Activated CD8-positive, alpha-beta T cell treated with anti-CD3 and anti-CD28 coated beads for 36 hours (primary cell): Measurements from ENCODE around the gene UBA6. TPM values are rescaled to one million over a fixed set of nuclear protein-coding genes. Genes with fewer than 3 reads are reported as not detected.

ENCODE experiments used
- ATAC-seq: fragments of 200-7000 bp; cut with Tn5 transposase; one replicate; pipeline ENCODE4 v1.10.0; 2021; ENCODE audit warnings: mild to moderate bottlenecking, moderate library complexity
- CTCF ChIA-PET: fragments of 350-600 bp; sonication (Branson Sonifier 250); formaldehyde crosslinking; loops from one replicate; lab custom pipeline; 2021; ENCODE audit warnings: antibody characterized with exemption; lab: Charles Lee
- POLR2A ChIA-PET: fragments of 350-600 bp; sonication (Branson Sonifier 250); formaldehyde crosslinking; loops from one replicate; lab custom pipeline; 2021; ENCODE audit warnings: antibody characterized with exemption; lab: Charles Lee
- DNase-seq: peaks from one replicate; pipeline ENCODE4 v3.0.0-alpha.2; 2020
- H3K27ac Mint-ChIP-seq: one replicate; pipeline ENCODE4 v1.8.0; 2021; ENCODE audit warnings: mild to moderate bottlenecking, mixed read lengths
- H3K27me3 Mint-ChIP-seq: one replicate; pipeline ENCODE4 v1.8.0; 2021; ENCODE audit warnings: mixed read lengths
- H3K36me3 Mint-ChIP-seq: one replicate; pipeline ENCODE4 v1.8.0; 2021; ENCODE audit warnings: low read depth, mixed read lengths
- H3K4me1 Mint-ChIP-seq: one replicate; pipeline ENCODE4 v1.8.0; 2021; ENCODE audit warnings: low read depth, mixed read lengths
- H3K4me3 Mint-ChIP-seq: one replicate; pipeline ENCODE4 v1.8.0; 2021; ENCODE audit warnings: mild to moderate bottlenecking, moderate library complexity, mixed read lengths
- H3K9me3 Mint-ChIP-seq: one replicate; pipeline ENCODE4 v1.8.0; 2021; ENCODE audit warnings: mixed read lengths
- intact Hi-C: fragments of 100-400 bp; cut with micrococcal nuclease; formaldehyde crosslinking; loops from one replicate; pipeline ENCODE4 v1.10.0; 2022
- total RNA-seq, 2 experiments: library from RNA; stranded (reverse); gene quantifications; one replicate each; pipeline ENCODE4 v1.2.3, GENCODE V29; 2021
- TF ChIP-seq, protein P1 (sequence below): fragments of 200-600 bp; IDR thresholded peaks from one replicate; pipeline ENCODE4 v1.8.0; 2022; ENCODE audit warnings: antibody characterized with exemption, mild to moderate bottlenecking

Gene UBA6
- total RNA-seq, 2 experiments from 2014 or later, result 81.2 to 87.5 TPM

DNA sequence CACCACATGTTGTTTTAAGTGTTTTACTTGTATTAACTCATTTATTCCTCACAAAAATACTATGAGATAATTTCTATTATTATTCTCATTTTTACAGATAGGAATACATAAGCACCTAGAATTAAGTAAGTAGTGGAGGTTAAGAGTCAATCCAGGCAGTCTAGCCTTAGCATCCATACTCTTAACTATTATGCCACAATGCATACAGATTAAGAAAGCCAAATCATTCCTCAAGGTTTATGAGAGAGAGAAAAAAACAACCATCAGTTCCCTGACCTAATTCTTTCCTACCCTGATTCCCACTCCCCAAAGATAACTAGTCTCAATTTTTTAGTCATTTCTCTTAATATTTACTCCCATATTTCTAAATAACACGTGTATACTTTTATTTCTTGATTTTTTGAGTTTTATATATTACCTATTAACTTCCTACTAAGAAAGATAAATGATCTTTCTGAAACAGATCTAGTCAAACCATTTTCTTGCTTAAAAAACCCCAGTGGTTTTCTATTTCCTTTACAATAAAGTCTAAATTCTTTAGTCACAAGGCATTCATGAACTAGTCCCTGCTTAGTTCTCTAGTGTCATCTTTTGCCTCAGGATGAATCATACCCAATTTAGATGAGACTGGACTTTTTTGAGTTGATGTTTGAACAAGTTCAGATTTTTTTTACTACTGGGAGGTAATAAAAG is 16.0 kb downstream of the UBA6 start:
- no peaks in the 10 kb centered on the region for H3K9me3 Mint-ChIP-seq
- intact Hi-C loops, result no loop called here
- CTCF ChIA-PET, result no interaction called here

DNA sequence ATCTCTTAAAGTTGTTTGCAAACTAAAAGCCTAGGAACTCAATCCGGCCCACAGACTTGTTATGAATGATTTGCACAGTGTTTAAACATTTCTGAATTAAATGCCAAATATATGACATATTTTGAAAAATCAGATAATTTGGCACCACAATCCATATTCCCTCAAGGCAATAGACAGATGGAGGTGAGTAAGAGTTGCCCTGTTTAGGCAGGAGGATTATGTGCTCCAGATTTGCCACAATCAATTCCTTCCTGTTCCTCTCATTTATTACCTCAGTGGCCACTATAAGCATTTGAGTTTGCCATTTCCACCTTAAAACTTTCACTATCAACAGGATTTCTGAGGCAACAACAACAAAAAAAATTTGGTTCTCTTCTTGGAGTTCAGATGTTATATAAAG is 18.7 kb downstream of the UBA6 start:
- TF ChIP-seq, protein P1, sequence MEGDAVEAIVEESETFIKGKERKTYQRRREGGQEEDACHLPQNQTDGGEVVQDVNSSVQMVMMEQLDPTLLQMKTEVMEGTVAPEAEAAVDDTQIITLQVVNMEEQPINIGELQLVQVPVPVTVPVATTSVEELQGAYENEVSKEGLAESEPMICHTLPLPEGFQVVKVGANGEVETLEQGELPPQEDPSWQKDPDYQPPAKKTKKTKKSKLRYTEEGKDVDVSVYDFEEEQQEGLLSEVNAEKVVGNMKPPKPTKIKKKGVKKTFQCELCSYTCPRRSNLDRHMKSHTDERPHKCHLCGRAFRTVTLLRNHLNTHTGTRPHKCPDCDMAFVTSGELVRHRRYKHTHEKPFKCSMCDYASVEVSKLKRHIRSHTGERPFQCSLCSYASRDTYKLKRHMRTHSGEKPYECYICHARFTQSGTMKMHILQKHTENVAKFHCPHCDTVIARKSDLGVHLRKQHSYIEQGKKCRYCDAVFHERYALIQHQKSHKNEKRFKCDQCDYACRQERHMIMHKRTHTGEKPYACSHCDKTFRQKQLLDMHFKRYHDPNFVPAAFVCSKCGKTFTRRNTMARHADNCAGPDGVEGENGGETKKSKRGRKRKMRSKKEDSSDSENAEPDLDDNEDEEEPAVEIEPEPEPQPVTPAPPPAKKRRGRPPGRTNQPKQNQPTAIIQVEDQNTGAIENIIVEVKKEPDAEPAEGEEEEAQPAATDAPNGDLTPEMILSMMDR, result no peak
- ChIA-PET CTCF (no interaction called here), POLR2A (no interaction called here)
- no peak overlapping the region for H3K27ac Mint-ChIP-seq
- no peaks in the 10 kb centered on the region for H3K27me3 Mint-ChIP-seq
- H3K9me3 Mint-ChIP-seq, result no peaks in the 10 kb centered on the region
- H3K36me3 Mint-ChIP-seq, result peaks cover 38% of the 10 kb centered on the region
- no peak for DNase-seq
- intact Hi-C loops, result no loop called here
- ATAC-seq, result no peak
- no peak overlapping the region for H3K4me3 Mint-ChIP-seq
- H3K4me1 Mint-ChIP-seq, result peaks cover 29% of the 10 kb centered on the region

More for the DNA sequence above, 16.0 kb downstream of the UBA6 start:
- Mint-ChIP-seq H3K27ac (peak overlapping the region; percentile 80), H3K27me3 (no peaks in the 10 kb centered on the region), H3K4me3 (no peak overlapping the region), H3K36me3 (peaks cover 31% of the 10 kb centered on the region), H3K4me1 (peaks cover 32% of the 10 kb centered on the region)
- ATAC-seq (peak; percentile 91), DNase-seq (no peak)
- POLR2A ChIA-PET, result no interaction called here
- TF ChIP-seq, protein P1, result no peak

DNA sequence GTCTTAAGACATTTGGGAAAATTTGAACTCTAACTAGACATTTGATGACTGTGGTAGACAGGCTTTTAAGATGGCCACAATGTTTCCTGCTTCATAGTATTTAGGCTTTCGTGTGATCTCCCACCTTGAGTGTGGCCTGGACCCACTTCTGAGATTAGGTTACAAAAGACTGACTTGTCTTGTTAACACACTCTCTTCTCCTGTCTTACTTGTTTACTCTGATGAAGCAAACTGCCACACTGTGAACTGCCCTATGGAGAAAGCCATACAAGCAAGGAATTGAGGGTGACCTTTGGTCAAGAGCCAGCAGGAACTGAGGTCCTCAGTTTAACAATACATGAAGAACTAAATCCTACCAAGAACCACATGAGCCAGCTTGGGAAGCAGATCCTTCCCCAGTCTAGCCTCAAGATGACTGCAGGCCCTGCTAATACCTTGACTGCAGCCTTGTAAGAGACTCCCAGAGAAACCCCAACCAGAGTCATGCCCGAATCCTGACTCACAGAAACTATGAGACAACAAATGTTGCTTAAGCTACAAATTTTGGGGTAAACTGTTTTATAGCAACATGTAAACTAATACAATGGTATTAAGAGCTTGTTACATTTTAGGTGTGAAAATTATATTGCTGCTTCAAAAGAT is 20.3 kb downstream of the UBA6 start:
- H3K9me3 Mint-ChIP-seq, result no peaks in the 10 kb centered on the region
- peaks cover 21% of the 10 kb centered on the region for H3K4me1 Mint-ChIP-seq
- ChIA-PET CTCF (interaction anchor here (2.8 kb wide), 1 partner anchor 19 kb away, joined by 9 read pairs; the partner anchor contains the start of gene UBA6), POLR2A (no interaction called here)
- no peak overlapping the region for H3K4me3 Mint-ChIP-seq
- H3K36me3 Mint-ChIP-seq, result peaks cover 41% of the 10 kb centered on the region
- no peak overlapping the region for H3K27ac Mint-ChIP-seq
- DNase-seq (no peak), ATAC-seq (no peak)
- H3K27me3 Mint-ChIP-seq, result no peaks in the 10 kb centered on the region
- TF ChIP-seq, protein P1, result no peak
- intact Hi-C loops, result no loop called here

DNA sequence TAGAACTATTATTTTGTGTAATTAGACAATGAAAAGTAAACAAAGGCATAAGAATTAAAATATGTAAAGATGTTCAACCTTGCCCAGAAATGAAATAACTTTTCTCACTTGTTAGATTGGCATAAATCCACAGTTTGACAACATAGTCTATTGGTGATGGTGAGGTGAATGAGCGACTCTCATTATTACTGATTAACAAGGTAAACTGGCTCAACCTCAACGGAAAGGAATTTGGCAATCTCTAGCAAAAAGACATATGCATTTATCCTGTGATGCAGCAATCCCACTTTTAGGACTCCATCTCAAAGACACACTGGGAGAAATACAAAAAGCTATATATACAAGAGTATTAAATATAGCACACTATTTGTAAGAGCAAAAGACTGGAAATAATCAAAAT is 22.3 kb downstream of the UBA6 start:
- TF ChIP-seq, protein P1, result no peak
- DNase-seq (no peak), ATAC-seq (no peak)
- Mint-ChIP-seq H3K9me3 (no peaks in the 10 kb centered on the region), H3K4me1 (peaks cover 7% of the 10 kb centered on the region), H3K36me3 (peaks cover 45% of the 10 kb centered on the region), H3K27me3 (no peaks in the 10 kb centered on the region), H3K27ac (no peak overlapping the region), H3K4me3 (no peak overlapping the region)
- ChIA-PET POLR2A (no interaction called here), CTCF (interaction anchor here (2.8 kb wide), 1 partner anchor 21 kb away, joined by 9 read pairs; the partner anchor contains the start of gene UBA6)
- intact Hi-C loops, result no loop called here

DNA sequence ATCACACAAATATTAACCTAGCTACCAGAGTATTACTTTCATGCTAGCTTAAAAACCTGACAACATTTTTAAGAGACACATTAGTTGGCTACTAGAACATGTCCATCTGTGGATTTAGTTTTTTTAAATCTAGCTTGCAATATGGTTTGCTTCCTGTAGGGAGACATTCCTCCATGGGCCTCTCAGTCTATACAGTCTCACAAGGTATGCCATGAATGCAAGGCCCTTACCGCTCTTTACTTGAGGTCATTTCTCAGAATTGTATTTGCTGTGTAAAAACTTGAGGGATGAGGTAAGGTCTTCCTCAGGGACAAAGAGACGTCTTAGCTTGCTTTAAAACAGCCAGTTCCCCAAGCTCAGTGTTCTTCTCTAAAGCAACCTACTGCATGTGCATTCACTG is 26.9 kb downstream of the UBA6 start:
- H3K9me3 Mint-ChIP-seq, result no peaks in the 10 kb centered on the region
- TF ChIP-seq, protein P1, result no peak
- ATAC-seq (no peak), DNase-seq (no peak)
- POLR2A ChIA-PET, result no interaction called here
- intact Hi-C loops, result no loop called here
- H3K27me3 Mint-ChIP-seq, result no peaks in the 10 kb centered on the region
- CTCF ChIA-PET, result interaction anchor here (0.5 to 1.3 kb wide), 3 partner anchors 12 to 71 kb away, joined by 3 to 4 read pairs (median 3); no protein-coding TSS in a partner anchor
- H3K36me3 Mint-ChIP-seq, result peaks cover 41% of the 10 kb centered on the region
- peaks cover 5% of the 10 kb centered on the region for H3K4me1 Mint-ChIP-seq
- no peak overlapping the region for H3K4me3 Mint-ChIP-seq
- no peak overlapping the region for H3K27ac Mint-ChIP-seq
